GM21423 (cell line): Measurements from ENCODE around the gene LUM.

Source experiments
- ATAC-seq: cut with Tn5 transposase; IDR thresholded peaks from one replicate; pipeline ENCODE4 v1.9.1; 2021; ENCODE audit warnings: mild to moderate bottlenecking, moderate library complexity; ENCODE audit not compliant: unreplicated experiment

LUM gene, protein sequence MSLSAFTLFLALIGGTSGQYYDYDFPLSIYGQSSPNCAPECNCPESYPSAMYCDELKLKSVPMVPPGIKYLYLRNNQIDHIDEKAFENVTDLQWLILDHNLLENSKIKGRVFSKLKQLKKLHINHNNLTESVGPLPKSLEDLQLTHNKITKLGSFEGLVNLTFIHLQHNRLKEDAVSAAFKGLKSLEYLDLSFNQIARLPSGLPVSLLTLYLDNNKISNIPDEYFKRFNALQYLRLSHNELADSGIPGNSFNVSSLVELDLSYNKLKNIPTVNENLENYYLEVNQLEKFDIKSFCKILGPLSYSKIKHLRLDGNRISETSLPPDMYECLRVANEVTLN

DNA sequence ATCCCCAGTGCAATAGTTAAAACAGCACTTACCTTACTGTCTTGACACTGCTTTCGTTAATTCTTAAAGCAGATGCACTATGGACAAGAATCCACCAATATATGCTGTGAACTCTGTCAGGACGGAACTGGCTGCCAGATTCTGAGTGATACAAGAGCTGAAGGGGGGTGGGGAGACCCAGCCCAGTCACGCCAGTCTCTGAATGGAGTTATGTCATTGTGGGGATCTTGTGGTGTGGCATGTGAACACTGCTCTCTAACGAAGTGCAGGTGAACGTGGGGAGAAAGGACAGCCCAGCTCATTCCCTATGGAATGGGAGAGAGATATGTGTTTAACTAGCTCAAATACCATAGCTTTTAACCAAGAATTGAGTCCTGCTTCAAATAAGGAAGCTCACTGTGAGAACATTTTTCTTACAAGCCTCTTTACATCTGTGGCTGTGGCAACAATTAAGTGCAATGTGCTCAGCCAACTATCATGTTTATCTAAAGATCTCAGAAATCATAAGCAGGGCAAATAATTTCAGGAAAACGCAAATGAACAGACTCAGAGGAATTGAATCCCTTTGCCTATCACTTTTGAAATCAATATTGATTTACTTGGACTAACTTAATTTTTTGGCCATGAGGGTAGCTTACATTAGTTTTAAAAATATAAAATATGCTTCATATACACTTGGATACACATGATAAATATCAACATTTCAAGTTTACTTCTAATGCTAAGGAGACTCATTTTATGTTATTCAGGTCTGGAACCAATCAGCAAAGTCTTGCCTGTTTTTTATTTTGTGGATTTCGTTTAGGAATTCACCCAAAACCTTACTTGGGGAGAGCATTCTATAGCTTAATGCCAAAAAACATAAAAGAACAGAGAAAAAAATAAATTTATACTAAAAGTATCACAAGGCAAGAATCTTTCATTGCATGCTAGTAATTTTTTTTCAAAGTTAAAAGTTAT lies at the start of gene LUM:
Gene LUM, minus strand, starts transcription at position 129 of the 960 bp plus-strand sequence. CDS start 2,515 bp downstream, outside the sequence.
- no peak for ATAC-seq

DNA sequence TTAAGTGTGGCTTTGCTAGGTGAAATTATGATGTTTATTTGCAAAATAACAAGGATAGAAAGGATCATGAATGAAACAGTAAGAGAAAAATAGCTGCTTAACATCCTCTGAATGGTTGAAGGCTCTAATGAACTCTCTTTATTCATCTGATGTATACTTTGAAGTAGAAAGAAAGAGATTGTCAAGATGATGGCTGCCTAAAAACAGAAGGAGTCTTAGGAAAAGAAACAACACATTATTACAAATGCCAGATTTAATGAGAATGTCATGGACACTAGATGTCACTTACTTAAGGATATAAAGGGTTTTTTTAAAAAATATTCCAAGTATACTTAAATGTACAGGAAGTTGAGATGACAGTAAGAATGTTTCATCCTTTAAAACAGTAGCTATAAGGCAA lies 49.7 kb upstream of the LUM start:
- ATAC-seq: no peak

GRCh38 chr12:91155990-91156389 lies 44.7 kb upstream of the LUM start:
- ATAC-seq: no peak

DNA sequence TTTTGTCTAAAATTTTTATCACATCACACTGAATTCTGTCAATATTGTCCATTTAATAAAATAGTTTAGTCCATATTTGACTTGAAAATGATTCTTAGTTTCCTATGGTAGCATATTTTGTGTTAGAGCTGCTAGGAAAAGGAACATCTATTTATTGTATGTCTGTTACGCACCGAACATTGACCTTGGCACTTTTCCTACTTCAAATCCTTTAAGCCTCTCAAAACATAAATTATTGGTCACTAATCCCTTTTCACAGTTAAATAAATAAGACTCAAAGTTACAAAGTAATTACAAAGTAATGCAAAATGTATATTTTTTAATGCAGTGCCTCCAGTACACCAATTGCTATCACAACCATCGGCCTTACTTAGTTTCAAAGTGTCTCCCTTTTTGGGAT lies 42.8 kb upstream of the LUM start:
- no peak for ATAC-seq

DNA sequence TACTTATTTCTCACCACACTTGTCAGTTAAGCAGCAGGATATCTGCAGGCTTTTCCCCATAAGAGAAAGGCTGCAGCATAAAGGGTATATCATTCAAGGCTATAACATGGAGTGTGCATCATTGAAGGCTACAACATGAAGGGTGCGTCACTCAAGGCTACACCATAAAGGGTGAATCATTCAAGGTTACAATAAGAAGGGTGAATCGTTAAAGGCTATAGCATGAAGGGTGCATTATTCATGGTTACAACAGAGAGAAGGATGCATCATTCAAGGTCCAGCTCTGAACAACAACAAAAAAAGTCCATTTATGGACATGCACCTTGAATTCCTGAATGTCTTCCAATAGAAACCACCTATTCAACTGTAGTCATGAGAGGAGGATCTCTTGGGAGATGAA lies 32.8 kb upstream of the LUM start:
- no peak for ATAC-seq

DNA sequence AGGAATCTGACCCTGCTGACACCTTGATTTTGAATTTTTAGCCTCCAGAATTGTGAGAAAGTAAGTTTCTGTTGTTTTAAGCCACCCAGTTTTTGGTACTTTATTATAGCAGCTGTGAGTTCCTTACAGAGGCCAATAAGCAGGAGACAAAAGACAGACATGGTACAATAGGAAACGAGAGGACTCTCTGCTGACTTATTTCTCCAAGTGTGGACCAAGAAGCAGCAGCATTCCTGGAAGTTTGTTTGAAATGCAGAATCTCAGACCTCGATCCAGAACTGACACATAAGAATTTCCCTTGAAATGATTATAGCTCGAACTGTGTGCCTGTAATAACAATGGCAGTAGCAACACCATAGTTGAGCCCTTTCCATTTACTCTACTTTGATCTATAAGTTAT lies 31.9 kb upstream of the LUM start:
- ATAC-seq: no peak

GRCh38 chr12:91142221-91142631 lies 30.9 kb upstream of the LUM start:
- ATAC-seq: no peak

DNA sequence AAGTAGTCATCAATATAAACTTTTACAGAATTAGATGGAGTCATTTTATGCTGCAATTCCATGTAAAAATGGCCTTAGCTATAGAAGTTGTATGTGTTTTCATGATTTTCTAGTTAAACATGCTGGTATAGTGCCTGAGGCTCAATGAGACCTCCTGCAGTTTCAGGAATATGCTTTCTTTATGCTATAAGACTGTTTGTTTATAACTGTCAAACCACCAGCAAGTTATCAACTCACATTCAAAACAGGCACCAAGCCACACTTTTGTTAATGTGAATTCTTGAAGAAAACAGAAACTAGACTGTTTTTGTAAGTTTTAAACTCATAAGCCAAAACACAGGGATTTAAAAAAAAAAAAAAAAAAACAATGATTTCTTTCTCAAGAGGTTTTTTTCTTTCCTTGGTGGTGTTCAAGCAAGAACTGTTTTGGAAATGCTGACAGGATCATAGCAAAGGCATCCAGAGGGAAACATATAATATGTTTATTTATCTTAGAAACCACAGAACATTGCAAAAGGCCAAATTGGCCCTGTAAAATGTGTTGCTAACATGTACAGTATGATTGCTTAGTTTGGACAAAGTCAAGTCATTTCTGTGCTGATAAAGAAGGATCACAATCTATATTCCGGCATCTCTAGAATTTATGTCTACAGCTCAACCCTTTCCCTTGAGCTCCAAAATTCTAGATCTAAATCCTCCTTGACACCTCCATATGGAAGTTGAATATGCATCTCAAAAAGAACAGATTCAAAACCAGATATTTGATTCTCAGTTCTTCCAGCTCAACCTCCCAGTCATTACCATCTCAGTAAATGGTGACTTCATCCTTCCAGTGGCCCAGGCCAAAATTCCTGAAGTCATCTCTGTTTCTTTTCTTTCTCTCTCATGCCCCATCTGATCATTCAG lies 29.0 kb upstream of the LUM start:
- no peak for ATAC-seq

DNA sequence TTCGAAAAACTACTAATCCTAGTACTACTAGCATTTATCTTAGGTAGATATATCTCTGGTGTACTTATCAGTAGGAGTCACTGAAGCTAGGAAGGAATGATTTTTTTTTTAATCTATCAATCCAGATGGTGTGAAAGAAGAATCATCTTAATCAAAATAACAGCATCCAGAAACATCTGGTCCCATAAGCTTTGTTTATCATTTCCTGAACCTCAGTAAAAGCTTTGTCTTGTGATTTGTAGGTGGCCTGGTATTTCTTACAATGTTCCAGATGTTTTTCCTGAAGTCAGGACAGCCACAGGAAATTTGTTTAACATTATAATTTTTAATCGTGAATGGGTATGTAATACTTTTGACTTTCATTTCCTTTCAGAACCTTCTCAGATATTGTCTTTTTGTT lies 28.0 kb upstream of the LUM start:
- ATAC-seq: no peak

GRCh38 chr12:91138337-91138920 lies 27.1 kb upstream of the LUM start:
- no peak for ATAC-seq

DNA sequence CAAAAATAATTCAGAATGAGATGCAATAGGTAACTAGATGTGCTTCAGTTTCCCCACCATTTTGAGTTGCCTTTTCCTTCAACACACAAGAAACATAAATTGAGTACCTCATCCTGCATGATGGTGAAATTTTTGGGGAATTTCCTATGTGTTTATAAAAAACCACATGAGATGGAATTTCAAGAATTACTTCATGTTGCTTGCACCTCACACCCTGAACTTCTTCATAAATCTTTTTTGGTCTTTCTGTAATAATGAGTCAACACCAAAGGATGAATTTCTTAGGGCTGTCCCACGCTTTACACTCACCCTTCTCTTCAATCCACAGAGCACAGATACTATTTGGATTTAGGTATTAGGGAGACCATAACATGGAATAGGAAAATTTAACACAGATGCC lies 22.6 kb upstream of the LUM start:
- no peak for ATAC-seq

DNA sequence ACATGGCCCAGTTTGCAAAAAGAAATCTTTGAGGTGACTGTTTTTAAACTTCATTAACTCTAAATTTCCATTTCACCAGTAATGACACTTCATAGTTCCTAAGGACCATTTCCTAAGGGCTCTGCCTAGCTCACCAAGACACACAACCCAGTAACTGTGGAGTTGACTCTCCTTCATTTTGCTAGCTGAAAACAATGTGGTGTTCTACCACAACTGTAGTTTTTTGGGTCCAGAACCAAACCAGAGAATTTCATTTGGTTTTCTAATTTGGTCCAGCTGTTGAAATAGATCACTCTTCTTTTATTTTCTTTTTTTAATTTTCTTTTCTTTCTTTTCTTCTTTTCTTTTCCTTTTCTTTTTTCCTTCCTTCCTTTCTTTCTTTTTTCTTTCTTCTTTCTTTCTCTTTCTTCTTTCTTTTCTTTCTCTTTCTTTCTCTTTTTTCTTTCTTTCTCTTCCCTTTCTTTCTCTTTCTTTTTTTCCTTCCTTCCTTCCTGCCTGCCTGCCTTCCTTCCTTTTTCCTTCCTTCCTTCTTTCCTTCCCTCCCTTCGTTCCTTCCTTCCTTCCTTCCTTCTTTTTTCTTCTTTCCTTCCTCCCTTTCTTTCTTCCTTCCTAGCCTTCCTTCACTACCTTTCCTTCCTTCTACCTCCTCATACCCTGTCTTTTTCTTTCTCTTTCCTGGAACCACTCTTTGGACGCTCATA lies 18.5 kb upstream of the LUM start:
- ATAC-seq: no peak

DNA sequence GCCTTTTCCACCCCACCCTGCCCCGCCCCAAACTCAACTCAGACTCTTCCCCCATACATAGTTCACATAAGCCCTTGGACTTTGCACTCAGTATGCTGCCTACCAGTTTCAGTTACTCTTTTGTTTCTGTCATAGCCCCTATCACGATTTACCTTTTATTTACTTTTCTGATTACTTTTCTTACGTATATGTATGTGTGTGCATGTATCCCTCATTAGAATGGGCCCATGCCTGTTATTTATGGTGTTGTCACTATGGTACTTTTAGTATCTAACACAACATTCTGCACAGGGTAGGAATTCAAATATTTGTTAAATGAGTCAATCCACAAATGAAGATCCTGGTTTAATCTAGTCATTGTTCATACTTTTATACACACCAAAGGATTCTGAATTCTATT lies 16.5 kb upstream of the LUM start:
- ATAC-seq: no peak

GRCh38 chr12:91127306-91127705 lies 16.0 kb upstream of the LUM start:
- ATAC-seq: no peak

- ATAC-seq: no peak
Measured at GRCh38 chr12:91126516-91126915, 15.2 kb upstream of the LUM start.

GRCh38 chr12:91123236-91123916 lies 12.1 kb upstream of the LUM start:
- no peak for ATAC-seq

DNA sequence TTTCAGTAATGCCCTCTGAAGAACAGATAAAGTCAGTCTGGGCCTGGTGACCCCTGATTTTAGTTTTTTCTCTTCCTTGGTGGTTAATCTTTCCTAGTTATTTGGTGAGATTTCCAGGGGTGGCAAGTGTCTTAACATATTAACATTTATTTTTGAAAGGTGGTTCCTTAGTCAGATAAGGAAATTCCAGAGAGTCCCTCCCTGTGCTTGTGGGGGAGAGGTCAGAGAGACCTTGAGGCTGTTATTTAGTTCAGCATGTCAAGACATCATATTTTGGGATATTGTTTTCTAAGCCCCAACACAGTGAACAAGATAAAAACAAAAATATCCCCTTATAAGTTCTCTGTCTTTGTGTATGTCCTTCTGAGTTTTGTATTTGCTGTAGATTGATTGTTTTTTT lies 9.5 kb upstream of the LUM start:
- ATAC-seq: no peak

DNA sequence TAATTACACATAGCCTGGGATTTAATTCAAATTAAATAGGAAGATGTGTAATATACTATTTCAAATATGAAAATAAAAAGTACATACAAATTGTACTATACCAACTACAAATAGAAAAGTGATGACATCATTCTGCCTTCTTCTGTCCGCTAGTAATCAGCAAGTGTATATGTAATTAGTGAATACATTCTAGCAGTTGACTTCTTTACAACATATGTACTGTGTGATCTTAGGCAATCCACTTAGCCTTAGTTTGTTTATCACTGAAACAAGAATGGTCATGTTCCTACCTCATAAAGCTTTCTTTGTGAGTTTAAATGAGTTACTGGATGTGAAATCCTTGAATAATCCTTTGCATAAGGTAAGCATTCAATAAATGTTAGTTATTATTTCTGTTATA lies 7.8 kb upstream of the LUM start:
- ATAC-seq: no peak

DNA sequence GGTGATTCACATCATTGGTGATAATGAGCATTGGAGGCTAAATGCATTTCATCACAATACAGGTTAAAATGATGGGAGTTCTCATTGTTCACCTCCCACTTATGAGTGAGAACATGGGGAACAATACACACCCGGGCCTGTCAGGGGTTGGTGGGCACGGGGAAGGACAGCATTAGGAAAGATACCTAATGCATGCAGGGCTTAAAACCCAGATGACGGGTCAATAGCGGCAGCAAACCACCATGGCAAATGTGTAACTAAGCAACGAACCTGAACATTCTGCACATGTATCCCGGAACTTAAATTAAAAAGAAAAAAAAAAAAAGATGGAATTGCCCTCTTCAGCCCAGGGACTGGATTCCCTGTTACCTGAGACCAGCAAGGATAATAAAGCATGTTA lies 2.3 kb upstream of the LUM start:
- ATAC-seq: no peak
